Activated naive CD8-positive, alpha-beta T cell treated with anti-CD3 and anti-CD28 coated beads, Interleukin-2, amount 50 U/mL, for 24 hours (primary cell): ENCODE measurements around the gene KRT78.

Source experiments
- ATAC-seq: fragments of 150-1000 bp; cut with Tn5 transposase; one replicate; pipeline ENCODE4 v1.10.0; 2021
- DNase-seq: peaks from one replicate; pipeline ENCODE4 v3.0.0; 2021
- H3K27ac Mint-ChIP-seq: one replicate; pipeline ENCODE4 v1.8.0; 2021; ENCODE audit warnings: mild to moderate bottlenecking, mixed read lengths
- H3K27me3 Mint-ChIP-seq: one replicate; pipeline ENCODE4 v1.8.0; 2021; ENCODE audit warnings: mixed read lengths
- H3K36me3 Mint-ChIP-seq: one replicate; pipeline ENCODE4 v1.8.0; 2021; ENCODE audit warnings: low read depth, mixed read lengths
- H3K4me1 Mint-ChIP-seq: one replicate; pipeline ENCODE4 v1.8.0; 2021; ENCODE audit warnings: mixed read lengths
- H3K4me3 Mint-ChIP-seq: one replicate; pipeline ENCODE4 v1.8.0; 2021; ENCODE audit warnings: mild to moderate bottlenecking, moderate library complexity, mixed read lengths
- H3K9me3 Mint-ChIP-seq: one replicate; pipeline ENCODE4 v1.8.0; 2021; ENCODE audit warnings: mixed read lengths

Gene KRT78

GRCh38 chr12:52807544-52808470, 41.0 kb downstream of the KRT78 start:
- no peaks in the 10 kb centered on the region for H3K36me3 Mint-ChIP-seq
- H3K4me1 Mint-ChIP-seq: no peaks in the 10 kb centered on the region
- H3K27me3 Mint-ChIP-seq: no peaks in the 10 kb centered on the region
- H3K27ac Mint-ChIP-seq: no peak overlapping the region
- no peaks in the 10 kb centered on the region for H3K9me3 Mint-ChIP-seq
- no peak overlapping the region for H3K4me3 Mint-ChIP-seq
- ATAC-seq (no peak), DNase-seq (no peak)

GRCh38 chr12:52806821-52807543, 41.8 kb downstream of the KRT78 start:
- Mint-ChIP-seq H3K27ac (no peak overlapping the region), H3K36me3 (no peaks in the 10 kb centered on the region), H3K4me3 (no peak overlapping the region), H3K4me1 (no peaks in the 10 kb centered on the region), H3K9me3 (no peaks in the 10 kb centered on the region), H3K27me3 (no peaks in the 10 kb centered on the region)
- ATAC-seq: no peak
- DNase-seq: no peak

GRCh38 chr12:52806169-52806811, 42.5 kb downstream of the KRT78 start:
- Mint-ChIP-seq H3K36me3 (no peaks in the 10 kb centered on the region), H3K27me3 (no peaks in the 10 kb centered on the region), H3K27ac (no peak overlapping the region)

GRCh38 chr12:52805739-52806138, 43.1 kb downstream of the KRT78 start:
- Mint-ChIP-seq H3K4me1 (no peaks in the 10 kb centered on the region), H3K27me3 (no peaks in the 10 kb centered on the region), H3K27ac (no peak overlapping the region), H3K4me3 (no peak overlapping the region), H3K9me3 (no peaks in the 10 kb centered on the region), H3K36me3 (no peaks in the 10 kb centered on the region)
- no peak for DNase-seq
- no peak for ATAC-seq

More at GRCh38 chr12:52806169-52806811, 42.5 kb downstream of the KRT78 start:
- Mint-ChIP-seq H3K9me3 (no peaks in the 10 kb centered on the region), H3K4me1 (no peaks in the 10 kb centered on the region), H3K4me3 (no peak overlapping the region)
- no peak for DNase-seq
- no peak for ATAC-seq

- Mint-ChIP-seq H3K27me3 (no peaks in the 10 kb centered on the region), H3K4me1 (no peaks in the 10 kb centered on the region), H3K4me3 (no peak overlapping the region), H3K27ac (no peak overlapping the region), H3K9me3 (no peaks in the 10 kb centered on the region), H3K36me3 (no peaks in the 10 kb centered on the region)
- no peak for DNase-seq
- ATAC-seq: no peak
Measured at GRCh38 chr12:52805000-52805399, 43.8 kb downstream of the KRT78 start.

- H3K27ac Mint-ChIP-seq: no peak overlapping the region
- no peaks in the 10 kb centered on the region for H3K36me3 Mint-ChIP-seq
- no peak overlapping the region for H3K4me3 Mint-ChIP-seq
- DNase-seq: no peak
- no peak for ATAC-seq
- H3K9me3 Mint-ChIP-seq: no peaks in the 10 kb centered on the region
- no peaks in the 10 kb centered on the region for H3K27me3 Mint-ChIP-seq
- no peaks in the 10 kb centered on the region for H3K4me1 Mint-ChIP-seq
Measured at GRCh38 chr12:52802442-52802841, 46.4 kb downstream of the KRT78 start.

- Mint-ChIP-seq H3K9me3 (no peaks in the 10 kb centered on the region), H3K27ac (no peak overlapping the region)
- ATAC-seq: no peak
Measured at GRCh38 chr12:52801773-52802172, 47.0 kb downstream of the KRT78 start.

GRCh38 chr12:52800259-52800917, 48.4 kb downstream of the KRT78 start:
- Mint-ChIP-seq H3K36me3 (no peaks in the 10 kb centered on the region), H3K27ac (no peak overlapping the region), H3K4me3 (no peak overlapping the region), H3K4me1 (no peaks in the 10 kb centered on the region), H3K27me3 (no peaks in the 10 kb centered on the region), H3K9me3 (no peaks in the 10 kb centered on the region)
- DNase-seq (no peak), ATAC-seq (no peak)

More at GRCh38 chr12:52801773-52802172, 47.0 kb downstream of the KRT78 start:
- H3K4me1 Mint-ChIP-seq: no peaks in the 10 kb centered on the region
- H3K27me3 Mint-ChIP-seq: no peaks in the 10 kb centered on the region
- no peak for DNase-seq
- H3K4me3 Mint-ChIP-seq: no peak overlapping the region
- no peaks in the 10 kb centered on the region for H3K36me3 Mint-ChIP-seq

GRCh38 chr12:52799505-52800211, 49.1 kb downstream of the KRT78 start:
- no peaks in the 10 kb centered on the region for H3K27me3 Mint-ChIP-seq
- peaks cover 5% of the 10 kb centered on the region for H3K4me1 Mint-ChIP-seq
- no peak overlapping the region for H3K4me3 Mint-ChIP-seq
- DNase-seq (no peak), ATAC-seq (no peak)
- no peaks in the 10 kb centered on the region for H3K36me3 Mint-ChIP-seq
- no peaks in the 10 kb centered on the region for H3K9me3 Mint-ChIP-seq
- no peak overlapping the region for H3K27ac Mint-ChIP-seq

GRCh38 chr12:52798671-52799504, 49.9 kb downstream of the KRT78 start:
- Mint-ChIP-seq H3K4me1 (peaks cover 13% of the 10 kb centered on the region), H3K36me3 (no peaks in the 10 kb centered on the region), H3K4me3 (no peak overlapping the region)

GRCh38 chr12:52798003-52798670, 50.7 kb downstream of the KRT78 start:
- no peaks in the 10 kb centered on the region for H3K36me3 Mint-ChIP-seq
- H3K4me1 Mint-ChIP-seq: peaks cover 14% of the 10 kb centered on the region
- H3K27me3 Mint-ChIP-seq: no peaks in the 10 kb centered on the region
- ATAC-seq (no peak), DNase-seq (no peak)
- no peak overlapping the region for H3K4me3 Mint-ChIP-seq
- no peak overlapping the region for H3K27ac Mint-ChIP-seq
- H3K9me3 Mint-ChIP-seq: no peaks in the 10 kb centered on the region

More at GRCh38 chr12:52798671-52799504, 49.9 kb downstream of the KRT78 start:
- ATAC-seq (no peak), DNase-seq (no peak)
- H3K27me3 Mint-ChIP-seq: no peaks in the 10 kb centered on the region
- no peak overlapping the region for H3K27ac Mint-ChIP-seq
- H3K9me3 Mint-ChIP-seq: no peaks in the 10 kb centered on the region

GRCh38 chr12:52797529-52797894, 51.3 kb downstream of the KRT78 start:
- DNase-seq (no peak), ATAC-seq (no peak)
- Mint-ChIP-seq H3K9me3 (no peaks in the 10 kb centered on the region), H3K4me3 (no peak overlapping the region), H3K36me3 (no peaks in the 10 kb centered on the region), H3K27me3 (no peaks in the 10 kb centered on the region), H3K4me1 (peaks cover 18% of the 10 kb centered on the region), H3K27ac (no peak overlapping the region)
